HepG2 (cell line): ENCODE results near the gene SEC31B. TPM values are rescaled to one million over a fixed set of nuclear protein-coding genes. Genes with fewer than 3 reads are reported as not detected.

ENCODE experiments used
- BORCS8-MEF2B ChIP-seq: sonication (generic); formaldehyde crosslinking; IDR thresholded peaks from 2 replicates; pipeline ENCODE4 v1.8.0; 2022; ENCODE audit warnings: mild to moderate bottlenecking, missing genetic modification reagents
- E2F2 ChIP-seq: sonication (generic); formaldehyde crosslinking; IDR thresholded peaks from 2 replicates; pipeline ENCODE4 v1.4.0; 2020; ENCODE audit warnings: missing genetic modification reagents, borderline replicate concordance
- FOXM1 ChIP-seq: sonication (generic); formaldehyde crosslinking; IDR thresholded peaks from 2 replicates; pipeline ENCODE4 v1.5.0; 2020; ENCODE audit warnings: missing genetic modification reagents
- GABPB1 ChIP-seq: IDR thresholded peaks from 2 replicates; pipeline ENCODE4 v1.6.1; 2016; ENCODE audit warnings: mild to moderate bottlenecking, missing genetic modification reagents, moderate library complexity, missing compliant biosample characterization
- KLF15 ChIP-seq: sonication (generic); formaldehyde crosslinking; IDR thresholded peaks from 2 replicates; pipeline ENCODE4 v1.8.1; 2023; ENCODE audit warnings: borderline replicate concordance, mild to moderate bottlenecking, inconsistent platforms, missing genetic modification reagents, mixed read lengths
- MEIS2 ChIP-seq: sonication (generic); formaldehyde crosslinking; IDR thresholded peaks from 2 replicates; pipeline ENCODE4 v1.9.0; 2021; ENCODE audit warnings: mild to moderate bottlenecking, missing genetic modification reagents
- MYNN ChIP-seq: sonication (generic); formaldehyde crosslinking; IDR thresholded peaks from 2 replicates; pipeline ENCODE4 v1.4.0; 2020; ENCODE audit warnings: mild to moderate bottlenecking, low read depth, missing genetic modification reagents
- RFXANK ChIP-seq: IDR thresholded peaks from 2 replicates; pipeline ENCODE4 v1.6.1; 2016
- SCMH1 ChIP-seq: sonication (generic); formaldehyde crosslinking; IDR thresholded peaks from 2 replicates; pipeline ENCODE4 v1.9.0; 2021; ENCODE audit warnings: missing genetic modification reagents, mild to moderate bottlenecking, borderline replicate concordance
- SRSF1 ChIP-seq: fragments of 200-400 bp; formaldehyde crosslinking; optimal IDR thresholded peaks from 2 replicates; pipeline ENCODE3; 2017; ENCODE audit warnings: mild to moderate bottlenecking, low read depth, low read length, moderate library complexity
- THAP11 ChIP-seq: IDR thresholded peaks from 2 replicates; pipeline ENCODE4 v1.6.1; 2016; ENCODE audit warnings: missing biosample characterization, missing genetic modification reagents
- YEATS2 ChIP-seq: sonication (generic); formaldehyde crosslinking; IDR thresholded peaks from 2 replicates; pipeline ENCODE4 v1.4.0; 2020; ENCODE audit warnings: missing genetic modification reagents, borderline replicate concordance
- ZMYM3 ChIP-seq: sonication (generic); formaldehyde crosslinking; IDR thresholded peaks from 2 replicates; pipeline ENCODE4 v1.5.1; 2020; ENCODE audit warnings: mild to moderate bottlenecking, missing genetic modification reagents
- ZNF468 ChIP-seq: sonication (generic); formaldehyde crosslinking; IDR thresholded peaks from 2 replicates; pipeline ENCODE4 v1.8.0; 2022; ENCODE audit warnings: mild to moderate bottlenecking, moderate library complexity, missing genetic modification reagents
- ZNF569 ChIP-seq: sonication (generic); formaldehyde crosslinking; IDR thresholded peaks from 2 replicates; pipeline ENCODE4 v1.5.0; 2020; ENCODE audit warnings: mild to moderate bottlenecking, missing genetic modification reagents, moderate library complexity, borderline replicate concordance
- ZNF607 ChIP-seq: sonication (generic); formaldehyde crosslinking; IDR thresholded peaks from 2 replicates; pipeline ENCODE4 v1.5.1; 2020; ENCODE audit warnings: missing genetic modification reagents, mild to moderate bottlenecking, borderline replicate concordance
- ZNF737 ChIP-seq: sonication (generic); formaldehyde crosslinking; IDR thresholded peaks from 2 replicates; pipeline ENCODE4 v1.5.0; 2020; ENCODE audit warnings: missing genetic modification reagents, mild to moderate bottlenecking, borderline replicate concordance
- polyA plus RNA-seq, 8 experiments: library from polyadenylated mRNA; depleted of rRNA in 3 of 8; stranded (reverse) in 7 of 8; unstranded in 1 of 8; fragments of >200 nt; fragmentation: Illumina TruSeq in 4 of 8; extraction: Trizol in 4 of 8; gene quantifications; 2 replicates each; pipeline versions ENCODE4 v1.2.1 to v1.2.3, GENCODE V29; 2011 to 2016; ENCODE audit warnings: low read depth in 4 of 8, missing spikeins in 1 of 8, mixed read lengths in 1 of 8; ENCODE audit not compliant: insufficient read depth in 1 of 8
- total RNA-seq, 5 experiments: library from RNA; depleted of rRNA; stranded (reverse); fragments of >200 nt; fragmentation: Illumina TruSeq; extraction: Trizol; gene quantifications; 2 replicates each; pipeline ENCODE4 v1.2.3, GENCODE V29; 2016; ENCODE audit warnings: low read depth in 1 of 5
- TF ChIP-seq, protein P1 (sequence below): sonication (generic); formaldehyde crosslinking; IDR thresholded peaks from 2 replicates; pipeline ENCODE4 v1.5.0; 2020; ENCODE audit warnings: mild to moderate bottlenecking, missing genetic modification reagents
- TF ChIP-seq, protein P2 (sequence below): IDR thresholded peaks from 2 replicates; pipeline ENCODE4 v1.6.1; 2012; ENCODE audit warnings: low read depth, low read length, improper control_type of control experiment
- TF ChIP-seq, protein P3 (sequence below): IDR thresholded peaks from 2 replicates; pipeline ENCODE4 v1.6.1; 2016; ENCODE audit warnings: low read depth, borderline replicate concordance
- TF ChIP-seq, protein P4 (sequence below): sonication (generic); formaldehyde crosslinking; IDR thresholded peaks from 2 replicates; pipeline ENCODE4 v1.8.1; 2022; ENCODE audit warnings: mild to moderate bottlenecking, missing genetic modification reagents

The SEC31B gene
- total and polyA plus RNA-seq, 2 of the 13 experiments (the other 11 are each of a cell fraction or from before 2014, with no cell fraction given) = 2.0 to 8.3 TPM

- TF ChIP-seq, protein P1, sequence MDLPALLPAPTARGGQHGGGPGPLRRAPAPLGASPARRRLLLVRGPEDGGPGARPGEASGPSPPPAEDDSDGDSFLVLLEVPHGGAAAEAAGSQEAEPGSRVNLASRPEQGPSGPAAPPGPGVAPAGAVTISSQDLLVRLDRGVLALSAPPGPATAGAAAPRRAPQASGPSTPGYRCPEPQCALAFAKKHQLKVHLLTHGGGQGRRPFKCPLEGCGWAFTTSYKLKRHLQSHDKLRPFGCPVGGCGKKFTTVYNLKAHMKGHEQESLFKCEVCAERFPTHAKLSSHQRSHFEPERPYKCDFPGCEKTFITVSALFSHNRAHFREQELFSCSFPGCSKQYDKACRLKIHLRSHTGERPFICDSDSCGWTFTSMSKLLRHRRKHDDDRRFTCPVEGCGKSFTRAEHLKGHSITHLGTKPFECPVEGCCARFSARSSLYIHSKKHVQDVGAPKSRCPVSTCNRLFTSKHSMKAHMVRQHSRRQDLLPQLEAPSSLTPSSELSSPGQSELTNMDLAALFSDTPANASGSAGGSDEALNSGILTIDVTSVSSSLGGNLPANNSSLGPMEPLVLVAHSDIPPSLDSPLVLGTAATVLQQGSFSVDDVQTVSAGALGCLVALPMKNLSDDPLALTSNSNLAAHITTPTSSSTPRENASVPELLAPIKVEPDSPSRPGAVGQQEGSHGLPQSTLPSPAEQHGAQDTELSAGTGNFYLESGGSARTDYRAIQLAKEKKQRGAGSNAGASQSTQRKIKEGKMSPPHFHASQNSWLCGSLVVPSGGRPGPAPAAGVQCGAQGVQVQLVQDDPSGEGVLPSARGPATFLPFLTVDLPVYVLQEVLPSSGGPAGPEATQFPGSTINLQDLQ (CRISPR knock-in tag) = peak; percentile 80; the same call in 1 of the 2 replicates
- TF ChIP-seq THAP11 (CRISPR knock-in tag) = peak; percentile 74
- TF ChIP-seq SRSF1 = peak; percentile 38
- no peak for TF ChIP-seq E2F2
- no peak; the same call in 1 of the 2 replicates for TF ChIP-seq MYNN (CRISPR knock-in tag)
- no peak for TF ChIP-seq ZNF569 (CRISPR knock-in tag)
- peak; percentile 68 for TF ChIP-seq GABPB1
- TF ChIP-seq, protein P2, sequence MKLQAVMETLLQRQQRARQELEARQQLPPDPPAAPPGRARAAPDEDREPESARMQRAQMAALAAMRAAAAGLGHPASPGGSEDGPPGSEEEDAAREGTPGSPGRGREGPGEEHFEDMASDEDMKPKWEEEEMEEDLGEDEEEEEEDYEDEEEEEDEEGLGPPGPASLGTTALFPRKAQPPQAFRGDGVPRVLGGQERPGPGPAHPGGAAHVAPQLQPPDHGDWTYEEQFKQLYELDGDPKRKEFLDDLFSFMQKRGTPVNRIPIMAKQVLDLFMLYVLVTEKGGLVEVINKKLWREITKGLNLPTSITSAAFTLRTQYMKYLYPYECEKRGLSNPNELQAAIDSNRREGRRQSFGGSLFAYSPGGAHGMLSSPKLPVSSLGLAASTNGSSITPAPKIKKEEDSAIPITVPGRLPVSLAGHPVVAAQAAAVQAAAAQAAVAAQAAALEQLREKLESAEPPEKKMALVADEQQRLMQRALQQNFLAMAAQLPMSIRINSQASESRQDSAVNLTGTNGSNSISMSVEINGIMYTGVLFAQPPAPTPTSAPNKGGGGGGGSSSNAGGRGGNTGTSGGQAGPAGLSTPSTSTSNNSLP = 0 out of 2 replicates have a peak, but pooled peaks have one; percentile 19
- TF ChIP-seq ZNF607 (CRISPR knock-in tag) = peak; percentile 35; the same call in 1 of the 2 replicates
- TF ChIP-seq FOXM1 (CRISPR knock-in tag) = no peak
- TF ChIP-seq, protein P3, sequence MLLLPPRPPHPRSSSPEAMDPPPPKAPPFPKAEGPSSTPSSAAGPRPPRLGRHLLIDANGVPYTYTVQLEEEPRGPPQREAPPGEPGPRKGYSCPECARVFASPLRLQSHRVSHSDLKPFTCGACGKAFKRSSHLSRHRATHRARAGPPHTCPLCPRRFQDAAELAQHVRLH (CRISPR knock-in tag) = no peak
- no peak for TF ChIP-seq MEIS2 (CRISPR knock-in tag)
- TF ChIP-seq, protein P4, sequence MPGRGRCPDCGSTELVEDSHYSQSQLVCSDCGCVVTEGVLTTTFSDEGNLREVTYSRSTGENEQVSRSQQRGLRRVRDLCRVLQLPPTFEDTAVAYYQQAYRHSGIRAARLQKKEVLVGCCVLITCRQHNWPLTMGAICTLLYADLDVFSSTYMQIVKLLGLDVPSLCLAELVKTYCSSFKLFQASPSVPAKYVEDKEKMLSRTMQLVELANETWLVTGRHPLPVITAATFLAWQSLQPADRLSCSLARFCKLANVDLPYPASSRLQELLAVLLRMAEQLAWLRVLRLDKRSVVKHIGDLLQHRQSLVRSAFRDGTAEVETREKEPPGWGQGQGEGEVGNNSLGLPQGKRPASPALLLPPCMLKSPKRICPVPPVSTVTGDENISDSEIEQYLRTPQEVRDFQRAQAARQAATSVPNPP (CRISPR knock-in tag) = no peak
- TF ChIP-seq KLF15 (CRISPR knock-in tag) = no peak
- TF ChIP-seq YEATS2 (CRISPR knock-in tag) = peak; percentile 57
- no peak for TF ChIP-seq ZNF468
- TF ChIP-seq ZMYM3 = peak; percentile 82
- peak; percentile 63; the same call in 1 of the 2 replicates for TF ChIP-seq ZNF737
- peak; percentile 70; the same call in 1 of the 2 replicates for TF ChIP-seq BORCS8-MEF2B (CRISPR knock-in tag)
- TF ChIP-seq RFXANK = no peak
- no peak for TF ChIP-seq SCMH1 (CRISPR knock-in tag)
These were observed 10.0 kb upstream of the SEC31B start, which contains the start of gene NDUFB8 (continued) for GRCh38 chr10:100529475-100530298.
